IMR-90 (cell line): ENCODE measurements around the gene SLC25A14. TPM values are rescaled to one million over a fixed set of nuclear protein-coding genes. Genes with fewer than 3 reads are reported as not detected.

Experiments
- microRNA-seq, 2 experiments: library from miRNA; stranded (forward) in 1 of 2; unstranded in 1 of 2; fragments of 10-50 nt in 1 of 2; fragments of <30 nt in 1 of 2; gene quantifications in 1 of 2; microRNA quantifications in 1 of 2; one replicate each; pipeline versions ENCODE3 to v1.1.0; 2013 to 2020; ENCODE audit not compliant: insufficient read depth in 1 of 2, insufficient read length in 1 of 2, unreplicated experiment in 1 of 2
- polyA plus RNA-seq, 3 experiments: library from polyadenylated mRNA; depleted of rRNA; stranded (reverse); fragments of >200 nt; gene quantifications; 2 replicates each; pipeline ENCODE4 v1.2.3, GENCODE V29; 2012; ENCODE audit warnings: low replicate concordance in 1 of 3
- small RNA-seq, 5 experiments: library from RNA; depleted of rRNA; stranded (forward); fragments of <200 nt; gene quantifications; one replicate each; pipeline ENCODE3, GENCODE V24; 2012
- total RNA-seq: library from RNA; depleted of rRNA; stranded (reverse); fragments of >200 nt; gene quantifications from 2 replicates; pipeline ENCODE4 v1.2.3, GENCODE V29; 2012; rRNA removed

SLC25A14 gene
- total and polyA plus RNA-seq, 2 of the 4 experiments (the other 2 are of a cell fraction) = 13.8 TPM

Small RNA genes within 50 kb of the gene (microRNA-seq; reads per million reads assigned to microRNA genes)
- not detected for gene AL035423.1 (ENCODE audit: insufficient read depth, insufficient read length)
- not detected for gene RNU6-1130P (ENCODE audit: insufficient read depth, insufficient read length)

Small RNA genes within 50 kb of the gene (small RNA-seq; reads per million reads assigned to genes)
- gene AL035423.1 (0 reads per million in 5 experiments), gene RNU6-1130P (0 reads per million in 5 experiments)

Other genes starting within 250 kb of the SLC25A14 start
- 10.8 and 10.9 TPM in 2 replicates for gene ELF4, start 229.4 kb upstream of the SLC25A14 start, total RNA-seq
- 18.4 and 19.0 TPM in 2 replicates for gene ELF4, start 229.4 kb upstream of the SLC25A14 start, polyA plus RNA-seq (2012; rRNA removed)
- 22.0 and 31.1 TPM in 2 replicates for gene AIFM1, start 174.1 kb upstream of the SLC25A14 start, total RNA-seq
- 25.0 and 27.4 TPM in 2 replicates for gene AIFM1, start 174.1 kb upstream of the SLC25A14 start, polyA plus RNA-seq (2012; rRNA removed)
- 0.83 and 1.6 TPM in 2 replicates for gene RAB33A, start 168.0 kb upstream of the SLC25A14 start, total RNA-seq
- gene RAB33A, start 168.0 kb upstream of the SLC25A14 start, polyA plus RNA-seq (2012; rRNA removed) = 1.4 and 1.8 TPM in 2 replicates
- 4.5 and 6.1 TPM in 2 replicates for gene ZNF280C, start 71.0 kb upstream of the SLC25A14 start, total RNA-seq
- 2.3 and 3.1 TPM in 2 replicates for gene ZNF280C, start 71.0 kb upstream of the SLC25A14 start, polyA plus RNA-seq (2012; rRNA removed)
- gene GPR119, start 45.8 kb downstream of the SLC25A14 start, total RNA-seq = not detected in 2 replicates
- not detected in 2 replicates for gene GPR119, start 45.8 kb downstream of the SLC25A14 start, polyA plus RNA-seq (2012; rRNA removed)
- gene RBMX2, start 62.1 kb downstream of the SLC25A14 start, total RNA-seq = 8.8 and 18.1 TPM in 2 replicates
- gene RBMX2, start 62.1 kb downstream of the SLC25A14 start, polyA plus RNA-seq (2012; rRNA removed) = 10.9 and 11.4 TPM in 2 replicates